IPS DF 6.9 (cell line): ENCODE results near the gene PRF1.

Source experiments
- DNase-seq: peaks from one replicate; pipeline ENCODE4 v3.0.0-alpha.2; 2013; ENCODE audit warnings: low read depth, low spot score
- H3K27ac ChIP-seq: one replicate; pipeline ENCODE4 v1.5.1; 2013; ENCODE audit warnings: low read length, control low read depth
- H3K27me3 ChIP-seq: 2 replicates; pipeline ENCODE4 v1.6.1; 2013; ENCODE audit warnings: mild to moderate bottlenecking, low read length; ENCODE audit not compliant: control insufficient read depth, insufficient read depth
- H3K36me3 ChIP-seq: 2 replicates; pipeline ENCODE4 v1.6.1; 2013; ENCODE audit warnings: low read length; ENCODE audit not compliant: control insufficient read depth, insufficient read depth
- H3K4me1 ChIP-seq: 2 replicates; pipeline ENCODE4 v1.6.1; 2013; ENCODE audit warnings: low read length; ENCODE audit not compliant: control insufficient read depth, insufficient read depth
- H3K4me3 ChIP-seq: 2 replicates; pipeline ENCODE4 v1.5.1; 2013; ENCODE audit warnings: mild to moderate bottlenecking, low read length
- H3K9me3 ChIP-seq: 2 replicates; pipeline ENCODE4 v1.6.1; 2013; ENCODE audit warnings: low read length, inconsistent platforms; ENCODE audit not compliant: control insufficient read depth, insufficient read depth
- WGBS: extraction: QIAGEN DNeasy Blood & Tissue Kit; methylation state at CpG from one replicate; pipeline ENCODE4 v1.1.7; 2013; ENCODE audit warnings: mixed read lengths, missing lambda C conversion rate; ENCODE audit not compliant: insufficient read length, insufficient coverage; 5-methylcytosine and 5-hydroxymethylcytosine counted together

Gene PRF1

DNA sequence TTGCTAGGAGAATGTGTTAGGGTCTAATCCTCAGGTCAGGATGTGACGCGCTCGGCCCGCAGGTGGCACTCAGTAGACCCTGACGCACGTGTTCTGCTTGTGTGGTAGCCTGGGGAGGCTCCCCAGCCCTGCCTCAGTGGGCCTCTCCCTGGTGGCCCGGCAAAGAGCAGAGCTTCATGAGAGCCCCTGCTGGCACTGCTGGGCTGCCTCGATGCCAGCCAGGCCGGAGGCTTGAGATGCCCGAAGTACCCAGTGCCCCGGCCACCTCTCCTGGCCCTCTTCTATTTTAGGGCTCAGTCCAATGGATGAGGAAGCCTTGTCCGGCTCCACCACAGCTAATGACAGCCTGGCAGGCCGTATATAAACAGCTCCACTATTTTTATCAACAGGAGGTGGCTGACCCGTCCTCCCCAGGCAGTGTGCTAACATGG, 42.0 kb downstream of the PRF1 start:
- Histone ChIP-seq H3K9me3 (no peaks in the 10 kb centered on the region), H3K27ac (no peak overlapping the region), H3K4me3 (no peak overlapping the region), H3K4me1 (0 out of 2 replicates have a peak, but pooled peaks cover 1% of the 10 kb centered on the region), H3K27me3 (no peaks in the 10 kb centered on the region), H3K36me3 (peaks cover 7% of the 10 kb centered on the region; the same call in 1 of the 2 replicates)
- DNase-seq: no peak
- WGBS: no CpG with 5 or more reads among the region's 14 CpGs

DNA sequence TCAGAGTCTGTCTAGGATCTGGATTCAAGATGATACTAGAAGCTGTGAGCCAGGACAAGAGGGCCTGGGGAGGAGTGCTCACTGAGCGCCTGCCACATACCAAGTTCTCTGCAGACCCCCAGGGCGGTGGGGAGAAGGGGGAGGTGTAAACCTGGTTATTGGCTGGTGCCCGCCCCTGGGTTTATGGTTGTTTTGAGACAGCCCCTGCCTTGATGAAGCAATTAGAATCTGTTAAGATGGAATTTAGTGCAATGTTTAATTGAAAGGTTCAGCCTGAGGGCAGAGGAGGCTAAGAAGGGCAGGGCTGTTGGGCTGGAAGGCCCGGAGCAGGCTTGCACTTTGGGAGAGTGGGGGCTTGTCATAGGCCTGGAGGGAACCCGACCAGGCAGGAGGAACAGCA, 42.7 kb downstream of the PRF1 start:
- no peak overlapping the region for H3K27ac ChIP-seq
- H3K4me1 ChIP-seq: 0 out of 2 replicates have a peak, but pooled peaks cover 1% of the 10 kb centered on the region
- H3K4me3 ChIP-seq: no peak overlapping the region
- WGBS: no CpG with 5 or more reads among the region's 5 CpGs
- H3K36me3 ChIP-seq: peaks cover 7% of the 10 kb centered on the region; the same call in 1 of the 2 replicates
- DNase-seq: no peak
- H3K9me3 ChIP-seq: no peaks in the 10 kb centered on the region
- no peaks in the 10 kb centered on the region for H3K27me3 ChIP-seq

DNA sequence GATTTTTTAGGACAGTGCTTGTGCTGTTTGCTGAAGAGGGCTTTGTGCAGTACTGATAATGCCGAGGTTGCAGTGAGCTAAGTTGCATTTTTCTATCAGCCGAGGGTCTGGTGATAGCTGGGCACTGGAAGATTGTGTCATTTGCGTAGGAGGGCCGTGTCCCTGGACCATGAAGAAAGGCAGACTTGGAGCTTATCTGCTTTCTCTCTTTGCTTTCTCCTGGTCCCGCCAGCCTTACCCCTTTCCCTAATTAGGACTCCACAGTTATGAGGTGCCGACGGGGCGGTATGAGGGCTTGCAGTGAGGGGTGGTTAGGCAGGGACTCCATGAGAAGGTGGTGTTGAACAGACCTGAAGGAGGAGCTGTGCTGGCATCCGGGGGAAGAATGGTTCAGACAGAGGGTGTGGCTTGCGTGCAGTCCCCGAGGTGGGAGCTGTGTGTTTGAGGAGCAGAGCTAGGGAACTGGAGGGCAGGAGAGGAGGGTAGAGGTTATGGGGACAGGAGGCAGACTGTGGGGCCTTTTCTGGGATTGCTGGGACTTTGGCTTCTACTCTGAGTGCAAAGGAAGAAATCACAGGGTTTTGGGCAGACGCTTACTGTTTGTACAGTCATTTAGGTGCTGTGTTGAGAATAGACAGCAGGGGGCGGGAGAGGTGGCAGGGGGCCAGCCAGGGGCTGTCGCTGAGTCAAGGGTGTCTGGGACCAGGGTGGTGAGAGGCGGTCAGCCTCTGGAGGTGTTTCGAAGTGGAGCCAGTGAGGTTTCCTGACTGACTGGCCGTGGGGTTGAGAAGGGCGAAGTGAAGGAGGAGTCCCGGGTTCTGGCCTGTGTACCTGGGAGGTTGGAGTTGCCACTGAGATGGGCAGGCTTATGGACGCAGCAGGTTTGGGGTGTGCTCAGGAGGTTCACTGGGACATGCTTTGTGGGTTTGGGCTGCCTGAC, 43.4 kb downstream of the PRF1 start:
- no CpG with 5 or more reads among the region's 20 CpGs for WGBS
- Histone ChIP-seq H3K9me3 (no peaks in the 10 kb centered on the region), H3K27me3 (no peaks in the 10 kb centered on the region), H3K4me3 (no peak overlapping the region), H3K27ac (no peak overlapping the region), H3K36me3 (peaks cover under 1% of the 10 kb centered on the region; the same call in 1 of the 2 replicates), H3K4me1 (0 out of 2 replicates have a peak, but pooled peaks cover 1% of the 10 kb centered on the region)
- peak; percentile 29 for DNase-seq

DNA sequence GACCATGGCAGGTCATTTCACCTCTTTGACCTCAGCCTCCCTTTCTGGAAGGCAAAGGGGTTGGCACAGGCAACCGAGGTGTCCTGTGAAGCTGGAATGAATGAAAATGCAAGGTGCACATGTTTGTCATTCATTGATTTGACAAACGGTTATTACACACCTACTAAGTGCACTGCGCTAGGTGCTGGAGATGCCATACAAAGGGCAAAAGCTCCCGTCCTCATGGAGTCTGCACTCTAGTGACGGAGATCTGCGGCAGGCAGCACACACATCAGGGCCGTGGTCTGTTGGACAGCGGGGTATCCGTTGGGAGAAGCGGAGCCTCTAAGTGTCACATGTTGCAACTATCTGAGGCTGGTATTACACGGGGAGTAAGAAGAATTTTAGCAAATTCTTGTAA, 44.2 kb downstream of the PRF1 start:
- WGBS: no CpG with 5 or more reads among the region's 11 CpGs
- no peak overlapping the region for H3K4me3 ChIP-seq
- H3K4me1 ChIP-seq: 0 out of 2 replicates have a peak, but pooled peaks cover 1% of the 10 kb centered on the region
- no peaks in the 10 kb centered on the region for H3K9me3 ChIP-seq
- DNase-seq: no peak
- no peaks in the 10 kb centered on the region for H3K27me3 ChIP-seq
- no peaks in the 10 kb centered on the region for H3K36me3 ChIP-seq
- no peak overlapping the region for H3K27ac ChIP-seq

DNA sequence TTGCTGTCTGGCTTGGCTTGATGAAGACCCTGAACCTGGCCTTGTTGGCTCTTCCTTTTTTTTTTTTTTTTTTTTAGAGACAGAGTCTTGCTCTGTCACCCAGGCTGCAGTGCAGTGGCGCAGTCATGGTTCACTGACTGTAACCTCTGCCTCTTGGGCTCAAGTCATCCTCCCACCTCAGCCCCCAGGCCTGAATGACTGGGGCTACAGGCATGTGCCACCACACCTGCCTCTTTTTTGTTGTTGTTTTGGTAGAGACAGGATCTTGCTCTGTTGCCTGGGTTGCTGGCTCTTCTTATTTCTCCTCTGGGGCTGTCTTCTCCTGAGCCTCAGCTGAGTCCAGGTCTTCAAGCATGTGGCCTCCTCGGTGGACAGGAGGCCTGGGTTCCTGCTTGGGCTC, 44.7 kb downstream of the PRF1 start:
- Histone ChIP-seq H3K27ac (no peak overlapping the region), H3K4me3 (no peak overlapping the region), H3K9me3 (no peaks in the 10 kb centered on the region), H3K27me3 (no peaks in the 10 kb centered on the region), H3K36me3 (no peaks in the 10 kb centered on the region), H3K4me1 (0 out of 2 replicates have a peak, but pooled peaks cover 1% of the 10 kb centered on the region)
- WGBS: no CpG with 5 or more reads among the region's 2 CpGs
- no peak for DNase-seq

DNA sequence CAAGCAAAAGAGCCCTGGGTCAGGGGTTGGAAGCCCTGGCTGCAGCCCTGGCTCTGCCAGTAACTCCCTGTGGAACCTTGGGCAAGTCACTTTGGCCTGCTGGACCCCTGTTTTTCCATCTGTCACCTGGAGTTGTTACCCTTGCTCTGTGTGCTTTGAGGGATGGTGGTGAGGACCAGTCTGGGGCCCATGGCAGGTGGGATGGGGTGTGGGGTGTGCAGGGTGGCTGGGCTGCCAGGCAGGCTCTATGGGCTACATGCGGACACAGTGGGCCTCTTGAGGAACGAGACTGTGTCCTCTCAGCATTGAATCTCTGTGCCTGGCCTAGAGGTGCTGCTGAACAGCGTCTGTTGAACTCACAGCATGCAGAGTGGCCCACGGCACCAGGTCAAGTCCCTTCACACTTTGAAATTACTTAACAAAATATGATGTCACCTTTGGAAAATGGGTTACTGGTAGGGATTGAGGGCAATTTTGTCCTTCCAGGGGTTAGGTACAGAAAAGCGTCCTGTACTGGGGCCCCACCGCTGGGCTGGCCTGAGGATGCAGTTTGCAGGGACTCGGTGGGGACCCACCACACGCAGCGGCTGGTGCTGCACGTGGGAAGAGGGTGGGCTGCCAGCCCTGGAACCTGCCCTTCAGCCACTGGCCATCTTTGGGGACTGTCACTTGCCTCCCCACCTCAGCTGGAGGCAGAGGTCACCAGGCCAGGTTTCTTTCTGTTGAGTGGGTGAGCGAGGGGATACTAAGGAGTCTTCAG, 45.3 kb downstream of the PRF1 start:
- no peaks in the 10 kb centered on the region for H3K9me3 ChIP-seq
- H3K27me3 ChIP-seq: no peaks in the 10 kb centered on the region
- H3K4me1 ChIP-seq: 0 out of 2 replicates have a peak, but pooled peaks cover 1% of the 10 kb centered on the region
- H3K27ac ChIP-seq: no peak overlapping the region
- H3K4me3 ChIP-seq: no peak overlapping the region
- no peak for DNase-seq
- no peaks in the 10 kb centered on the region for H3K36me3 ChIP-seq
- WGBS: no CpG with 5 or more reads among the region's 11 CpGs

DNA sequence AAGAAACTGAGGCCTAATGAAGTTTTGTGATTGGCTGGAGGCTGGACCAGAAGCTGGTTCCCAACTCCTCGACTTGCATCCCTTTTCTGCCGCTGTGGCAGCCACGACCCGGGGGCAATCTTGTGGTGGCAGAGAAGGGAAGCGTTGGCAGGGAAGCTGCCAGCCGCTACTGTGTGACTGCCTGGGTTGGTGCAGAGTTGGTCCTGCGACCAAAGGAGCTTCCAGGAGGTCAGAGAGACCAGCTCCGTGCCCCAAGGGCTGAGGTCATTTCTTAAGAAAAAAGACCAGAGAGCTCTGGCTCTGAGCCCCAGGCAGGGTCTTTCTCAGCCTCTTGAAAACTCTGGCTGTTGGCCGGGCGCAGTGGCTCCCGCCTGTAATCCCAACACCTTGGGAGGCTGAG, 47.2 kb downstream of the PRF1 start:
- Histone ChIP-seq H3K4me3 (no peak overlapping the region), H3K4me1 (no peaks in the 10 kb centered on the region), H3K27ac (no peak overlapping the region), H3K27me3 (no peaks in the 10 kb centered on the region), H3K9me3 (no peaks in the 10 kb centered on the region), H3K36me3 (no peaks in the 10 kb centered on the region; the same call in 1 of the 2 replicates)
- no peak for DNase-seq
- no CpG with 5 or more reads among the region's 11 CpGs for WGBS

DNA sequence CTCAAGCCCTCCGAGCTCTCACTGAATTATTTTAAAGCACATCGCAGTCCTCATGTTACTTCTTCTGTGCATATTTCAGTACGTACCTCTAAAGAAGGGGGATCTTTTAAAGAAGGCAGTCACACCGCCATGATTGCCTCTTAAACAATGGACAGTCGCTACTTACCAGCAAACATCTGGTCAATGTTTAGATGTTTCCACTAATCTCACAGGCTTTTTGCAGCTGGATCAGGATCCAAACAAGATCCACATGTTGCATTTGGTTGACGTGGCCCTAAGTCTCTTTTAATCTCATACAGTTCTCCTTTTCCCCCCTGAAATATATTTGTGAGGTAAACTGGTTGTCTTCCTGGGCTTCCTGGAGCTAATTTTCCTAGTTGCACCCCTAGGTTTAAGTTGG, 50.0 kb downstream of the PRF1 start:
- Histone ChIP-seq H3K9me3 (no peaks in the 10 kb centered on the region), H3K4me3 (no peak overlapping the region), H3K36me3 (no peaks in the 10 kb centered on the region; the same call in 1 of the 2 replicates), H3K27me3 (no peaks in the 10 kb centered on the region), H3K27ac (no peak overlapping the region), H3K4me1 (no peaks in the 10 kb centered on the region)
- no peak for DNase-seq
- no CpG with 5 or more reads among the region's 6 CpGs for WGBS

DNA sequence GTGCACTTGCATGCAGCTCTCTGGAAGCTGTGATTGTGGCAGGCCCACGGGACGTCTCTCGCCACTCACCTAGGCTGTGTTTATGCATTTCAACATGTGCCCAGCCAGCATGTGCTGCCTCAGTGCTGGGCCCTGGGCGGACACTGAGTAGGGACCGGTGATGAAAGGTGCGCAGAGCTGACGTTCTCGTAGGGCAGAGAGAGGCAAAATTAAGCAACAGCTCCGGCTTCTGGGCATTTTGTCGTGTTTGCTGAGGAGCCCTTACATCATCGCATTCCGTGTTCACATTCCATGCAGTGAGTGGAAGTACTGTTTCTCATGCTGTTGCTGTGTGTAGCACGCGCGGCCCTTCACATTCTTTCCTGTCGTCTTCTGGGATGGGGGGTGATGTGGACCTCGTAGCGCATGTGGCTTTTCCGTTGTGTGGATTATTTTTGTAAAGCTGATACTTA, 50.5 kb downstream of the PRF1 start:
- Histone ChIP-seq H3K36me3 (no peaks in the 10 kb centered on the region; the same call in 1 of the 2 replicates), H3K27me3 (no peaks in the 10 kb centered on the region), H3K4me3 (no peak overlapping the region), H3K9me3 (no peaks in the 10 kb centered on the region), H3K27ac (no peak overlapping the region), H3K4me1 (no peaks in the 10 kb centered on the region)
- no peak for DNase-seq
- WGBS: no CpG with 5 or more reads among the region's 19 CpGs

DNA sequence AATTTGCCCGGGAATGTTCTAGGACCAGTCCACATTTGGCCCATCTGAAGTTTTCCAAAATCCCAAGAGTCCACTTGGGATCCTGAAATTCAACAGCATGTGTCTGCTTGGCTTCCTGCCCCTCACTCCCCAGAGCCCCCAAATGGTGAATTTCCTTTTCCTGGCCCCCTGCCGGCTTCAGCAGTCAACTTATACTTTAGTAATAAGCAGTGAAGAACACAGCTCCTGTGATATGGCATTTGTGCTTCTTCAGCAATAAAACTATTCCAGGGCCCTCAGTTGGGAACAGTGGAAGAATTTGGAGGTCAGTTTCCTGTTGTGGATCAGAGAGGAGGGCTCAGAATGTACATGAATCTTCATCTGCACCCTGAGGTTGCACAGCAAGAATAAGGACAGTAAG, 51.1 kb downstream of the PRF1 start:
- no peak for DNase-seq
- Histone ChIP-seq H3K27me3 (no peaks in the 10 kb centered on the region), H3K4me1 (no peaks in the 10 kb centered on the region), H3K4me3 (no peak overlapping the region), H3K27ac (no peak overlapping the region), H3K36me3 (no peaks in the 10 kb centered on the region; the same call in 1 of the 2 replicates), H3K9me3 (no peaks in the 10 kb centered on the region)
- no CpG with 5 or more reads among the region's 2 CpGs for WGBS
